GM23338 (cell line): ENCODE data around the gene C1QTNF8. TPM values are rescaled to one million over a fixed set of nuclear protein-coding genes. Genes with fewer than 3 reads are reported as not detected.

Experiments
- ATAC-seq: fragments of 200-7000 bp; cut with Tn5 transposase; 3 replicates; pipeline ENCODE4 v1.9.1; 2020
- DNase-seq: peaks from one replicate; pipeline ENCODE4 v3.0.0-alpha.2; 2015; ENCODE audit warnings: low spot score
- H2AFZ ChIP-seq: fragments of 200-600 bp; sonication (generic); 2 replicates; pipeline ENCODE4 v1.8.0; 2016; ENCODE audit warnings: antibody characterized with exemption, mild to moderate bottlenecking, moderate library complexity
- H3F3A ChIP-seq: fragments of 200-600 bp; sonication (generic); replicated peaks from 2 replicates; pipeline ENCODE4 v1.8.0; 2017; ENCODE audit warnings: antibody characterized with exemption, mixed run types, low read depth
- H3K27ac ChIP-seq: fragments of 200-600 bp; sonication (generic); 2 replicates; pipeline ENCODE4 v1.6.1; 2016; ENCODE audit warnings: low read depth
- H3K27me3 ChIP-seq: fragments of 200-600 bp; sonication (generic); 2 replicates; pipeline ENCODE4 v1.8.0; 2016; ENCODE audit warnings: mild to moderate bottlenecking, mixed run types, moderate library complexity; ENCODE audit not compliant: insufficient read depth
- H3K36me3 ChIP-seq: fragments of 200-600 bp; sonication (generic); 2 replicates; pipeline ENCODE4 v1.8.0; 2016; ENCODE audit warnings: mild to moderate bottlenecking; ENCODE audit not compliant: insufficient read depth
- H3K4me1 ChIP-seq: fragments of 200-600 bp; sonication (generic); 2 replicates; pipeline ENCODE4 v1.8.0; 2016; ENCODE audit warnings: mild to moderate bottlenecking, moderate library complexity; ENCODE audit not compliant: insufficient read depth
- H3K4me2 ChIP-seq: fragments of 200-600 bp; sonication (generic); 2 replicates; pipeline ENCODE4 v1.7.1; 2017; ENCODE audit warnings: mixed run types
- H3K4me3 ChIP-seq: fragments of 200-600 bp; sonication (generic); 2 replicates; pipeline ENCODE4 v1.6.1; 2016; ENCODE audit warnings: mixed run types
- H3K79me2 ChIP-seq: fragments of 200-600 bp; sonication (generic); replicated peaks from 2 replicates; pipeline ENCODE4 v1.8.0; 2017; ENCODE audit warnings: mild to moderate bottlenecking; ENCODE audit not compliant: insufficient read depth
- H3K9me2 ChIP-seq: fragments of 200-600 bp; sonication (generic); 2 replicates; pipeline ENCODE4 v1.8.0; 2017; ENCODE audit not compliant: insufficient read depth
- H4K20me1 ChIP-seq: fragments of 200-600 bp; sonication (generic); replicated peaks from 2 replicates; pipeline ENCODE4 v1.8.0; 2017; ENCODE audit warnings: mild to moderate bottlenecking; ENCODE audit not compliant: insufficient read depth
- H3K27ac Mint-ChIP-seq: 2 replicates; pipeline ENCODE4 v1.8.0; 2020; ENCODE audit warnings: inconsistent platforms, mild to moderate bottlenecking, moderate library complexity, mixed read lengths
- H3K27me3 Mint-ChIP-seq: 3 replicates; pipeline ENCODE4 v1.8.0; 2022; ENCODE audit warnings: low read depth, mild to moderate bottlenecking, moderate library complexity, mixed read lengths, inconsistent platforms; ENCODE audit not compliant: insufficient read depth, poor library complexity
- H3K36me3 Mint-ChIP-seq: 3 replicates; pipeline ENCODE4 v1.8.0; 2021; ENCODE audit warnings: low read depth, mild to moderate bottlenecking, inconsistent platforms, moderate library complexity, mixed read lengths
- H3K4me1 Mint-ChIP-seq: 3 replicates; pipeline ENCODE4 v1.8.0; 2020; ENCODE audit warnings: mild to moderate bottlenecking, inconsistent platforms, mixed read lengths
- H3K4me3 Mint-ChIP-seq: 3 replicates; pipeline ENCODE4 v1.8.0; 2021; ENCODE audit warnings: moderate library complexity, mild to moderate bottlenecking, inconsistent platforms, mixed read lengths
- H3K9me3 Mint-ChIP-seq: 3 replicates; pipeline ENCODE4 v1.8.0; 2020; ENCODE audit warnings: moderate library complexity, mild to moderate bottlenecking, inconsistent platforms, mixed read lengths
- CREB1 ChIP-seq: fragments of 250-450 bp; sonication (Bioruptor Pico); IDR thresholded peaks from 2 replicates; pipeline ENCODE4 v1.5.0; 2020; ENCODE audit warnings: low read depth, mild to moderate bottlenecking, moderate library complexity
- CTCF ChIP-seq, 2 experiments: fragments of 200-600 bp in 1 of 2; sonication (generic) in 1 of 2; conservative IDR thresholded peaks; 2 replicates each; pipeline versions ENCODE4 v1.5.1 to v1.6.1; 2016 to 2017; ENCODE audit warnings: antibody characterized with exemption in 2 of 2, low read depth in 2 of 2, mild to moderate bottlenecking in 2 of 2, moderate library complexity in 1 of 2
- ETS1 ChIP-seq: IDR thresholded peaks from 2 replicates; pipeline ENCODE4 v1.6.1; 2016; ENCODE audit warnings: antibody characterized with exemption
- EZH2 ChIP-seq: fragments of 200-600 bp; sonication (generic); IDR thresholded peaks from one replicate; pipeline ENCODE4 v1.8.0; 2017; ENCODE audit warnings: antibody characterized with exemption, mild to moderate bottlenecking, low read depth; ENCODE audit not compliant: unreplicated experiment
- EZH2phosphoT487 ChIP-seq: fragments of 200-600 bp; sonication (generic); IDR thresholded peaks from one replicate; pipeline ENCODE4 v1.8.1; 2018; ENCODE audit warnings: antibody characterized with exemption; ENCODE audit not compliant: unreplicated experiment
- JUNB ChIP-seq: IDR thresholded peaks from one replicate; pipeline ENCODE4 v1.6.1; 2016; ENCODE audit warnings: antibody characterized with exemption; ENCODE audit not compliant: unreplicated experiment
- NANOG ChIP-seq: IDR thresholded peaks from 2 replicates; pipeline ENCODE4 v1.6.1; 2016; ENCODE audit warnings: antibody characterized with exemption, borderline replicate concordance
- POLR2AphosphoS5 ChIP-seq: IDR thresholded peaks from 2 replicates; pipeline ENCODE4 v1.6.1; 2016; ENCODE audit warnings: antibody characterized with exemption, low read depth
- REST ChIP-seq: IDR thresholded peaks from one replicate; pipeline ENCODE4 v1.6.1; 2018; ENCODE audit warnings: antibody characterized with exemption; ENCODE audit not compliant: unreplicated experiment
- STAT1 ChIP-seq: IDR thresholded peaks from one replicate; pipeline ENCODE4 v1.6.1; 2016; ENCODE audit warnings: antibody characterized with exemption; ENCODE audit not compliant: unreplicated experiment
- ZNF114 ChIP-seq: fragments of 250-450 bp; sonication (Bioruptor Pico); IDR thresholded peaks from 2 replicates; pipeline ENCODE4 v1.5.0; 2020; ENCODE audit warnings: mild to moderate bottlenecking, moderate library complexity
- ZNF331 ChIP-seq: fragments of 250-450 bp; sonication (Bioruptor Pico); IDR thresholded peaks from 2 replicates; pipeline ENCODE4 v1.5.0; 2020; ENCODE audit warnings: low read depth, mild to moderate bottlenecking, moderate library complexity
- ZNF462 ChIP-seq: fragments of 250-450 bp; sonication (Bioruptor Pico); IDR thresholded peaks from 2 replicates; pipeline ENCODE4 v1.5.0; 2020; ENCODE audit warnings: mild to moderate bottlenecking, moderate library complexity
- polyA plus RNA-seq: library from polyadenylated mRNA; unstranded; fragments of >200 nt; fragmentation: Nextera tagmentation; extraction: Ambion mirVana; gene quantifications from 2 replicates; pipeline ENCODE4 v1.2.1, GENCODE V29; 2016
- total RNA-seq: library from RNA; depleted of rRNA; stranded (reverse); fragments of >200 nt; shearing (Covaris generic); gene quantifications from 2 replicates; pipeline ENCODE4 v1.2.3, GENCODE V29; 2014

C1QTNF8 gene
- total and polyA plus RNA-seq, 2 experiments from 2014 or later: not detected

- Mint-ChIP-seq H3K9me3 (no peaks in the 10 kb centered on the region), H3K27me3 (no peaks in the 10 kb centered on the region), H3K27ac (no peak overlapping the region), H3K4me3 (no peak overlapping the region), H3K4me1 (no peaks in the 10 kb centered on the region), H3K36me3 (no peaks in the 10 kb centered on the region)
- DNase-seq: no peak
- Histone ChIP-seq H3F3A (0 out of 2 replicates have a peak, but pooled peaks cover 4% of the 10 kb centered on the region), H3K4me3 (no peak overlapping the region), H3K4me2 (no peak overlapping the region), H4K20me1 (no peaks in the 10 kb centered on the region), H2AFZ (no peak overlapping the region), H3K9me2 (no peaks in the 10 kb centered on the region), H3K27ac (no peak overlapping the region), H3K36me3 (no peaks in the 10 kb centered on the region), H3K27me3 (no peaks in the 10 kb centered on the region), H3K4me1 (no peaks in the 10 kb centered on the region), H3K79me2 (no peaks in the 10 kb centered on the region)
- no peak for ATAC-seq
- TF ChIP-seq STAT1 (no peak), CTCF (conservative IDR thresholded peaks at IDR 0.05; ENCODE audit: low read depth in 2 of 2) (no peak), CREB1 (CRISPR knock-in tag) (no peak), EZH2 (no peak), ZNF462 (CRISPR knock-in tag) (no peak), EZH2phosphoT487 (no peak), ZNF114 (CRISPR knock-in tag) (no peak), ZNF331 (no peak), JUNB (no peak), ETS1 (no peak), POLR2AphosphoS5 (no peak), NANOG (no peak), REST (no peak)
These were observed 3.4 kb upstream of the C1QTNF8 start for GRCh38 chr16:1099189-1100083.
